Testis (tissue), 3 donors: ENCODE measurements around the gene SPIRE2. TPM values are rescaled to one million over a fixed set of nuclear protein-coding genes. Genes with fewer than 3 reads are reported as not detected.
A peak's percentile ranks its signal among the peaks of the same experiment; 100 is the strongest.

Experiments
- DNase-seq: peaks from one replicate; pipeline ENCODE4 v3.0.0-alpha.2; 2019
- H3K27ac ChIP-seq, 2 donors: fragments of 200-600 bp; sonication (generic); one replicate each; pipeline ENCODE4 v1.5.1; 2019
- H3K27me3 ChIP-seq: fragments of 200-600 bp; sonication (generic); one replicate; pipeline ENCODE4 v1.5.1; 2019
- H3K36me3 ChIP-seq: fragments of 200-600 bp; sonication (generic); one replicate; pipeline ENCODE4 v1.5.1; 2017; ENCODE audit warnings: low read depth; ENCODE audit errors: missing control alignments
- H3K4me1 ChIP-seq: fragments of 200-600 bp; sonication (generic); one replicate; pipeline ENCODE4 v1.5.1; 2019
- H3K4me3 ChIP-seq, 2 donors: fragments of 200-600 bp; sonication (generic); one replicate each; pipeline ENCODE4 v1.5.1; 2017 to 2019
- H3K9me3 ChIP-seq: fragments of 200-600 bp; sonication (generic); one replicate; pipeline ENCODE4 v1.5.1; 2017
- POLR2A ChIP-seq: fragments of 450-650 bp; IDR thresholded peaks from one replicate; pipeline ENCODE4 v1.6.1; 2017; ENCODE audit warnings: antibody characterized with exemption, mild to moderate bottlenecking, moderate library complexity
- WGBS, 2 donors: methylation state at CpG; one replicate each; pipeline ENCODE4 v1.1.5; 2018; 5-methylcytosine and 5-hydroxymethylcytosine counted together
- intact Hi-C: fragments of 100-400 bp; cut with DNase I; formaldehyde crosslinking; loops from one replicate; pipeline ENCODE4 v1.15.1; 2023; ENCODE audit warnings: low total_unique reads
- polyA plus RNA-seq: library from polyadenylated mRNA; stranded (reverse); fragments of 350-450 nt; fragmentation: Illumina TruSeq; extraction: RNeasy Lipid Tissue Mini Kit (QIAGEN cat#74804); gene quantifications from one replicate; pipeline ENCODE4 v1.2.3, GENCODE V29; 2014; ENCODE audit warnings: low read depth, low replicate concordance; ENCODE audit not compliant: insufficient read depth
- total RNA-seq, 2 donors: library from RNA; depleted of rRNA; stranded (reverse); fragments of >200 nt; gene quantifications; one replicate each; pipeline ENCODE4 v1.2.3, GENCODE V29; 2016
- TF ChIP-seq, protein P1 (sequence below), 3 experiments: fragments of 450-650 bp in 2 of 3; fragments of 200-600 bp in 1 of 3; sonication (generic) in 1 of 3; IDR thresholded peaks; one replicate each; pipeline ENCODE4 v1.5.1; 2016 to 2019; ENCODE audit warnings: antibody characterized with exemption in 3 of 3, mild to moderate bottlenecking in 2 of 3, moderate library complexity in 1 of 3

Gene SPIRE2
- total and polyA plus RNA-seq, 3 donors from 2014 or later = 11.5 to 31.3 (median 20.9) TPM

DNA sequence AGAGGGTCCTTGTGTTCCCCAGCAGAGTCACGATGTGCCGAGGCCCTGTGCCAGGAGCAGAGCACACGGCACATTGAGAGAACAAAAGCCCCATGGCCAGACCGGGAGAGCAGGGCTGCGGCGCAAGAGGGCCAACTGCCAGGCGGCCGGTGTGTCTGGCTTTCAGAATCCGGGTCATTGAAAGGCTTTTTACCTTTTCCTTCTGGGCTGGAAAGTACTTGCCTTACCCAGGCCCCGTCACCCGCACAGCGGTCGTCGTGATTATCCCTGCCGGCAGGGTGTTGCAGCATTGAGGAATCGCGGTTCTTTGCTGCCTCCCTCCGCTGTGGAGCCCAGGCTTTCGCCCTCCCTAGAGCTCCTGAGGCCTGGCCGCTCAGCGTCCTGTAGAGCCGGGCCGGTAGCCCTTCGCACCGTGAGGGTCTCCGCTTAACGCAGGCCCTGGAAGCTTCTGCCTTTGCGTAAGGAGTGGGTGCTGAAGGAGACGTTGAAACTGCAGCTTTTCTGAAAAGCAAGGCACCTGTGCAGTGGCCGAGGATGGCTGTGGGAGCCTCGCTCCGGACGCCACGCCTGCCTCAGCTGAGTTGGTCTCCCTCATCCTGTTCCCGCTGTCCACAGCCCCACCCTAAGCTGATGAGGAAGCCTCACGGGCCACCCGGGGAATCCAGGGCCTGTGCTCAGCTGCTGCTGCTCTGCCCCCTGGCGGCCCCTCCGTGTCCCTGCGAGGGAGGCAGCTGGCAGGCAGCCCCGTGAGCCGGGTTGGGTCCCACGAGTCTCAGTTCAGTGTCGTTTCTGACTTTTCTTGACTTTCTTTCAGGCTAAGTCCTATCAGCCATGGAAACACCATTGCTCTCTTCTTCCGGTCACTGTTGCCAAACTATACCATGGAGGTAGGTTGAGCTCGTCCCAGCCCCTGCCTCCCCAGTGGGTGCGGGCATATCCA lies 81.8 kb downstream of the SPIRE2 start:
- intact Hi-C loops = no loop called here
- peak overlapping the region; percentile 31 to 62 for H3K27ac ChIP-seq
- WGBS, 2 donors = 41 to 49% methylated on average over 43 to 47 of the region's 47 CpGs
- H3K4me3 ChIP-seq = no peak overlapping the region
- H3K9me3 ChIP-seq = no peaks in the 10 kb centered on the region
- DNase-seq = peak; percentile 92
- no peaks in the 10 kb centered on the region for H3K36me3 ChIP-seq
- H3K27me3 ChIP-seq = no peaks in the 10 kb centered on the region
- peaks cover 7% of the 10 kb centered on the region for H3K4me1 ChIP-seq
- TF ChIP-seq, protein P1, sequence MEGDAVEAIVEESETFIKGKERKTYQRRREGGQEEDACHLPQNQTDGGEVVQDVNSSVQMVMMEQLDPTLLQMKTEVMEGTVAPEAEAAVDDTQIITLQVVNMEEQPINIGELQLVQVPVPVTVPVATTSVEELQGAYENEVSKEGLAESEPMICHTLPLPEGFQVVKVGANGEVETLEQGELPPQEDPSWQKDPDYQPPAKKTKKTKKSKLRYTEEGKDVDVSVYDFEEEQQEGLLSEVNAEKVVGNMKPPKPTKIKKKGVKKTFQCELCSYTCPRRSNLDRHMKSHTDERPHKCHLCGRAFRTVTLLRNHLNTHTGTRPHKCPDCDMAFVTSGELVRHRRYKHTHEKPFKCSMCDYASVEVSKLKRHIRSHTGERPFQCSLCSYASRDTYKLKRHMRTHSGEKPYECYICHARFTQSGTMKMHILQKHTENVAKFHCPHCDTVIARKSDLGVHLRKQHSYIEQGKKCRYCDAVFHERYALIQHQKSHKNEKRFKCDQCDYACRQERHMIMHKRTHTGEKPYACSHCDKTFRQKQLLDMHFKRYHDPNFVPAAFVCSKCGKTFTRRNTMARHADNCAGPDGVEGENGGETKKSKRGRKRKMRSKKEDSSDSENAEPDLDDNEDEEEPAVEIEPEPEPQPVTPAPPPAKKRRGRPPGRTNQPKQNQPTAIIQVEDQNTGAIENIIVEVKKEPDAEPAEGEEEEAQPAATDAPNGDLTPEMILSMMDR (IDR thresholded peaks at IDR 0.05) = peak; percentile 83 to 96 (median 89)
- no peak for TF ChIP-seq POLR2A

DNA sequence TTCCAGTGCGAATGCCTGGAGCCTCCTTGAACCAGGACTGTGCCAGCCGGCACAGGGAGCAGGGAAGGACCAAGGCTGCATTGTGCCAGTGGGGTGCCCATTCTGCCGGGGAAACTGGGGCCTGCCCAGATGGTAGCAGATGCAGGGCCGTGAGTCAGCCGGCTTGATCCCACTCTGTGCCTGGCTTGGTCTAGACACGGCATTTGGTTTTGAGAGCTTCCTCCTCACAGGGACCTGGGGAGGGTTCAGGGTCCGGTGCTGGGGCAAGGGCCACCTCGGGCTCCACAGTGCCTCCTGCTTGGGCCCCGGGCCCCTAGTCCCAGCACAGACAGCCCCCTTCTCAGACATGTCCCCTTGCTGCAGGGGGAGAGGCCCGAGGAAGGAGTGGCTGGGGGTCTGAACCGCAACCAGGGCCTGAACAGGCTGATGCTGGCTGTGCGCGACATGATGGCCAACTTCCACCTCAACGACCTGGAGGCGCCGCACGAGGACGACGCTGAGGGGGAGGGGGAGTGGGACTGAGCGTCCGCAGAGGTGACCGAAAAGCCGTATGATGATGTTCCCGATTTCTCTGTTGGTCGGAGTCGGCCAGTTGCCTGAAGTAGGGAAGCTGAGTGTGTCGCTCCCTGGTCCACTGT lies 82.6 kb downstream of the SPIRE2 start:
- H3K27ac ChIP-seq = peak overlapping the region in 1 of 2 donors; percentile 62
- no peak for DNase-seq
- no peaks in the 10 kb centered on the region for H3K36me3 ChIP-seq
- H3K4me1 ChIP-seq = peaks cover 7% of the 10 kb centered on the region
- no peaks in the 10 kb centered on the region for H3K27me3 ChIP-seq
- intact Hi-C loops = no loop called here
- 91 to 92% methylated on average over 26 to 27 of the region's 27 CpGs for WGBS, 2 donors
- H3K9me3 ChIP-seq = no peaks in the 10 kb centered on the region
- TF ChIP-seq POLR2A = no peak
- TF ChIP-seq, protein P1 (IDR thresholded peaks at IDR 0.05) = no peak
- no peak overlapping the region for H3K4me3 ChIP-seq

DNA sequence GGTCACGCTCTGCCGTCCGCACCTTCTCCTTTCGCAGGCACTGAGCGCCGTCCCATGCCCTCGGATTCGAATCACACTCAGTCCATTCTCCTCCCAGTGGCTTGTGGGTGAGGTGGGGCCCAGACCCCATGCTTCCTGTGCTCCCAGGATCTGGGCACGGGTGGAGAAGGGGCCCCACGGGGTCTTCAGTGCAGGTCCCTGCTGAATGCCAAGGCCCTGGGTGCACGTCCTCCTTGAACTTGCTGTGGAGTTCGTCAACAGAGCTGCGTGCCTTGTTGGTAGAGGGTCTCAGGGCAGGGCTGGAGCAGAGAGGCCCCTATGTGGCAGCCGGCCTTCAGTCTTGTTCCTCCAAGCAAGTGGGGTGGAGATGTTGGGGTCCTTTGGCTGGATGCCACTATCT lies 83.1 kb downstream of the SPIRE2 start:
- H3K4me3 ChIP-seq = no peak overlapping the region
- H3K27me3 ChIP-seq = no peaks in the 10 kb centered on the region
- H3K9me3 ChIP-seq = no peaks in the 10 kb centered on the region
- DNase-seq = no peak
- H3K4me1 ChIP-seq = peaks cover 7% of the 10 kb centered on the region
- H3K27ac ChIP-seq = no peak overlapping the region
- 87 to 91% methylated on average over 13 to 14 of the region's 14 CpGs for WGBS, 2 donors
- no peaks in the 10 kb centered on the region for H3K36me3 ChIP-seq
- intact Hi-C loops = no loop called here
- TF ChIP-seq, protein P1 (IDR thresholded peaks at IDR 0.05) = no peak
- no peak for TF ChIP-seq POLR2A

DNA sequence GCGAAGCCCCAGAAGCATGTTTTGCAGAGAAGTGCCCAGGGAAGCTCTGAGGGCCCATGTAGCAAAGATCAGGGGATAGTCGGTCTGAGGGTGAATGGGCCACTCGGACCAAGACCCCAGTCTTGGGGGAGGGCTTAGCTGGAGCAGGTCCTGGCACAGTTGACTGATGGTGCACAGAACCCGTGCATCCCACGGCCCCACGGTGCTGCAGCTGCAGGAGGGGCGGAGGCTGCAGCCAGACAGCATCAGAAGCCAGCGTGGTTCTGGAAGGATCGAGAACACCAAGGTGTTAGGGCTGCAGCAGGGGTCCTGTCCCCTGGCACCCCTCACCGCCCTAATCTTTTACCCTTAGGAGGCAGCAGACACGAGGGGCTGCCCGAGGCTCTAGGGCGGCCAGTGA lies 83.9 kb downstream of the SPIRE2 start:
- WGBS, 2 donors = 81 to 86% methylated on average over 6 to 13 of the region's 13 CpGs
- Histone ChIP-seq H3K27me3 (no peaks in the 10 kb centered on the region), H3K4me3 (no peak overlapping the region), H3K36me3 (no peaks in the 10 kb centered on the region), H3K9me3 (no peaks in the 10 kb centered on the region), H3K27ac (no peak overlapping the region), H3K4me1 (peaks cover 7% of the 10 kb centered on the region)
- no peak for DNase-seq
- intact Hi-C loops = no loop called here
- no peak for TF ChIP-seq POLR2A
- TF ChIP-seq, protein P1 (IDR thresholded peaks at IDR 0.05) = no peak
